ENCODE measurements around the gene ITGA6. TPM values are rescaled to one million over a fixed set of nuclear protein-coding genes. Genes with fewer than 3 reads are reported as not detected.

The ITGA6 gene
- polyA plus RNA-seq, 2 of the 4 experiments (the other 2 are of a cell fraction): 25.7 to 27.7 TPM

GRCh38 chr2:172438741-172439508 is 11.5 kb downstream of the ITGA6 start:
- CTCF ChIA-PET: interaction anchor here (0.6 to 33.8 kb wide), 4 partner anchors 11 to 804 kb away, joined by 3 to 654 read pairs (median 42); partner anchors contain the start of gene ITGA6
- no peaks in the 10 kb centered on the region for H3K9me3 ChIP-seq
- H3K27ac ChIP-seq: peak overlapping the region; percentile 76 to 84
- H3K4me1 ChIP-seq: peaks cover 61% of the 10 kb centered on the region
- peak overlapping the region; percentile 76 for H3K4me2 ChIP-seq
- H3K4me3 ChIP-seq: peak overlapping the region; percentile 6; the same call in 1 of the 3 replicates
- 3% methylated on average over 8 of the region's 8 CpGs for WGBS (ENCODE audit: missing lambda C conversion rate)
- FAIRE-seq (no peak), DNase-seq (ENCODE audit: low read depth in 1 of 2, low spot score in 1 of 2) (peak; percentile 50 to 74), ATAC-seq (peak; percentile 55 to 78)
- TF ChIP-seq CEBPB (IDR thresholded peaks at IDR 0.05) (0 out of 4 replicates have a peak, but pooled peaks of 1 of the 2 experiments have one; percentile 27), MAX (IDR thresholded peaks at IDR 0.05) (peak; percentile 49), GATA3 (IDR thresholded peaks at IDR 0.05; ENCODE audit: borderline replicate concordance) (peak; percentile 44; the same call in 1 of the 2 replicates), FOSL2 (IDR thresholded peaks at IDR 0.05) (peak; percentile 72), FOSL2 (CRISPR knock-in tag; IDR thresholded peaks at IDR 0.05) (peak; percentile 88), CBX8 (IDR thresholded peaks at IDR 0.05) (no peak)
- POLR2A ChIA-PET: interaction anchor here (4.9 kb wide), 1 partner anchor 11 kb away, joined by 59 read pairs; the partner anchor contains the start of gene ITGA6

GRCh38 chr2:172439509-172439860 is 12.1 kb downstream of the ITGA6 start:
- TF ChIP-seq ATOH8 (CRISPR knock-in tag; IDR thresholded peaks at IDR 0.05; ENCODE audit: low read depth): no peak
- no peak for TF ChIP-seq HMGXB4 (CRISPR knock-in tag; IDR thresholded peaks at IDR 0.05; ENCODE audit: borderline replicate concordance)
- TF ChIP-seq PBX3 (IDR thresholded peaks at IDR 0.05): no peak
- TF ChIP-seq MAFK (IDR thresholded peaks at IDR 0.05; ENCODE audit: partially characterized antibody): no peak
- no peak for TF ChIP-seq TP53 (CRISPR knock-in tag; IDR thresholded peaks at IDR 0.05)
- TF ChIP-seq MYC (IDR thresholded peaks at IDR 0.05; ENCODE audit: borderline replicate concordance, low read length): no peak
- TF ChIP-seq RCOR1 (IDR thresholded peaks at IDR 0.05; ENCODE audit: low read depth, low read length): no peak
- TF ChIP-seq POLR2AphosphoS2 (conservative IDR thresholded peaks at IDR 0.05; ENCODE audit: low read length): no peak
- TF ChIP-seq HES2 (IDR thresholded peaks at IDR 0.05): no peak
- Histone ChIP-seq H3K27ac (peak overlapping the region; percentile 76 to 84), H3K9me3 (no peaks in the 10 kb centered on the region), H3K4me2 (peak overlapping the region; percentile 76), H3K4me1 (peaks cover 61% of the 10 kb centered on the region), H3K4me3 (no peak overlapping the region)
- 43% methylated on average over 2 of the region's 2 CpGs for WGBS (ENCODE audit: missing lambda C conversion rate)
- CTCF ChIA-PET: interaction anchor here (0.6 to 33.8 kb wide), 5 partner anchors 12 to 804 kb away, joined by 3 to 654 read pairs (median 8); partner anchors contain the start of gene ITGA6
- FAIRE-seq (no peak), DNase-seq (ENCODE audit: low read depth in 1 of 2, low spot score in 1 of 2) (no peak), ATAC-seq (0 out of 6 replicates have a peak, but pooled peaks of 1 of the 2 experiments have one; percentile 1)
- POLR2A ChIA-PET: interaction anchor here (4.9 kb wide), 1 partner anchor 11 kb away, joined by 59 read pairs; the partner anchor contains the start of gene ITGA6

- no peak for FAIRE-seq
- Histone ChIP-seq H3K9me3 (no peaks in the 10 kb centered on the region), H3K4me2 (peak overlapping the region; percentile 76), H3K27ac (peak overlapping the region; percentile 76 to 84), H3K4me3 (no peak overlapping the region), H3K4me1 (peaks cover 61% of the 10 kb centered on the region)
- 6% methylated on average over 1 of the region's 1 CpG for WGBS (ENCODE audit: missing lambda C conversion rate)
- no peak for TF ChIP-seq EHMT2 (IDR thresholded peaks at IDR 0.05; ENCODE audit: low read depth)
- TF ChIP-seq POLR2AphosphoS2 (conservative IDR thresholded peaks at IDR 0.05; ENCODE audit: low read length): no peak
- no peak for TF ChIP-seq KDM5A (IDR thresholded peaks at IDR 0.05)
- TF ChIP-seq CBX2 (IDR thresholded peaks at IDR 0.05; ENCODE audit: borderline replicate concordance, low read depth): no peak
- TF ChIP-seq ZC3H11A (IDR thresholded peaks at IDR 0.05): no peak
- no peak for TF ChIP-seq HES2 (IDR thresholded peaks at IDR 0.05)
- TF ChIP-seq RFX5 (IDR thresholded peaks at IDR 0.05): no peak
- TF ChIP-seq NPAS2 (CRISPR knock-in tag; IDR thresholded peaks at IDR 0.05; ENCODE audit: borderline replicate concordance): no peak
- no peak for DNase-seq (ENCODE audit: low read depth in 1 of 2, low spot score in 1 of 2)
- ChIA-PET CTCF (interaction anchor here (1.0 to 33.8 kb wide), 5 partner anchors 12 to 267 kb away, joined by 3 to 654 read pairs (median 8); partner anchors contain the start of gene ITGA6), POLR2A (interaction anchor here (4.9 kb wide), 1 partner anchor 12 kb away, joined by 59 read pairs; the partner anchor contains the start of gene ITGA6)
- no peak for ATAC-seq
Measured at GRCh38 chr2:172439911-172440310, 12.5 kb downstream of the ITGA6 start.

Measured in A549 (cell line).